ENCODE measurements around the gene ALK. TPM values are rescaled to one million over a fixed set of nuclear protein-coding genes. Genes with fewer than 3 reads are reported as not detected.

The ALK gene
- total RNA-seq, 4 donors from 2014 or later: 0.66 TPM; not detected in 3

GRCh38 chr2:29615183-29615582 is 306.2 kb downstream of the ALK start:
- intact Hi-C loops (cut with DNase I; ENCODE audit: low total_unique reads): no loop called here
- no peak for DNase-seq (ENCODE audit: low spot score in 2 of 2)
- no peak for TF ChIP-seq POLR2A (IDR thresholded peaks at IDR 0.05)
- no peak for TF ChIP-seq CTCF (IDR thresholded peaks at IDR 0.05)

GRCh38 chr2:29614295-29614830 is 307.0 kb downstream of the ALK start:
- WGBS, 2 donors: 89 to 92% methylated on average over 6 of the region's 6 CpGs
- DNase-seq (ENCODE audit: low spot score in 2 of 2): no peak
- TF ChIP-seq CTCF (IDR thresholded peaks at IDR 0.05) (no peak), POLR2A (IDR thresholded peaks at IDR 0.05) (no peak)
- intact Hi-C loops (cut with DNase I; ENCODE audit: low total_unique reads): no loop called here
- no peak overlapping the region for H3K4me3 ChIP-seq (ENCODE audit: low read depth, poor library complexity, severe bottlenecking)

More at GRCh38 chr2:29615183-29615582, 306.2 kb downstream of the ALK start:
- 85 to 94% methylated on average over 5 of the region's 5 CpGs for WGBS, 2 donors
- H3K4me3 ChIP-seq (ENCODE audit: low read depth, poor library complexity, severe bottlenecking): no peak overlapping the region

GRCh38 chr2:29613792-29614266 is 307.6 kb downstream of the ALK start:
- H3K4me3 ChIP-seq (ENCODE audit: low read depth, poor library complexity, severe bottlenecking): no peak overlapping the region
- intact Hi-C loops (cut with DNase I; ENCODE audit: low total_unique reads): no loop called here
- TF ChIP-seq POLR2A (IDR thresholded peaks at IDR 0.05) (no peak), CTCF (IDR thresholded peaks at IDR 0.05) (no peak)
- WGBS, 2 donors: 72% methylated on average over 8 of the region's 8 CpGs
- DNase-seq (ENCODE audit: low spot score in 2 of 2): no peak

- H3K4me3 ChIP-seq (ENCODE audit: low read depth, poor library complexity, severe bottlenecking): no peak overlapping the region
- no peak for DNase-seq (ENCODE audit: low spot score in 2 of 2)
- WGBS, 2 donors: 81 to 87% methylated on average over 3 of the region's 3 CpGs
- TF ChIP-seq POLR2A (IDR thresholded peaks at IDR 0.05) (no peak), CTCF (IDR thresholded peaks at IDR 0.05) (no peak)
- intact Hi-C loops (cut with DNase I; ENCODE audit: low total_unique reads): no loop called here
These were observed 308.3 kb downstream of the ALK start for GRCh38 chr2:29613067-29613466.

GRCh38 chr2:29612568-29612967 is 308.8 kb downstream of the ALK start:
- 91 to 96% methylated on average over 4 of the region's 4 CpGs for WGBS, 2 donors
- no peak overlapping the region for H3K4me3 ChIP-seq (ENCODE audit: low read depth, poor library complexity, severe bottlenecking)
- DNase-seq (ENCODE audit: low spot score in 2 of 2): no peak
- intact Hi-C loops (cut with DNase I; ENCODE audit: low total_unique reads): no loop called here
- TF ChIP-seq CTCF (IDR thresholded peaks at IDR 0.05): no peak

GRCh38 chr2:29611850-29612249 is 309.5 kb downstream of the ALK start:
- 62 to 66% methylated on average over 5 of the region's 5 CpGs for WGBS, 2 donors
- DNase-seq (ENCODE audit: low spot score in 2 of 2): no peak
- intact Hi-C loops (cut with DNase I; ENCODE audit: low total_unique reads): no loop called here
- TF ChIP-seq CTCF (IDR thresholded peaks at IDR 0.05) (no peak), POLR2A (IDR thresholded peaks at IDR 0.05) (no peak)
- no peak overlapping the region for H3K4me3 ChIP-seq (ENCODE audit: low read depth, poor library complexity, severe bottlenecking)
